ENCODE data around the gene NHSL2. TPM values are rescaled to one million over a fixed set of nuclear protein-coding genes. Genes with fewer than 3 reads are reported as not detected.

Gene NHSL2
- total and polyA plus RNA-seq, 10 donors, result 0.24 to 20.8 (median 10.1) TPM

DNA sequence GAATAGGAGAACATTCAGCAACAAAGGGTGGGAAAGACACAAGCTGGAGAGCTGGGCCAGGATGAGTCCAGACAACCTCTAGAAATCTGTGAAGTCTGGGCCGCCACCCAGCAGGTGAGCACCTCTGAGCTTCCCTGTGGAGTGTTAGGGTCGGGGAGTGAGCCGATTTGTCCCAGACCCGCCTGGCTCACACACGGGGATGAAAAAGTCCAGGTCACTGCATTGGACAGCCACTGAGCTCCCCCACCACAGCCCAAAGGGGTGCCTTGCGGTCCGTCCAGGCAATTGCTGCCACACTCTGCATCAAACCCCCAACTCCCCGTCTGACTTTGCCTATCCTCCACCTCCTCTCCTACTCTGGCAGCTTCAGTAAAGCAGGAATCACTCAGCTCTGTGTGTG, 38.7 kb downstream of the NHSL2 start:
- no peaks in the 10 kb centered on the region for H3K9me3 ChIP-seq
- no peaks in the 10 kb centered on the region for H3K27me3 ChIP-seq (replicated peaks in 1 of 7)
- WGBS, 5 donors, result 73 to 100% (median 83%) methylated on average over 1 to 8 of the region's 8 CpGs
- no peaks in the 10 kb centered on the region for H3K36me3 ChIP-seq
- no peaks in the 10 kb centered on the region for H3K4me1 ChIP-seq
- DNase-seq, result no peak
- no peak overlapping the region for H3K4me3 ChIP-seq
- H3K27ac ChIP-seq, result no peak overlapping the region
- TF ChIP-seq, protein P1, sequence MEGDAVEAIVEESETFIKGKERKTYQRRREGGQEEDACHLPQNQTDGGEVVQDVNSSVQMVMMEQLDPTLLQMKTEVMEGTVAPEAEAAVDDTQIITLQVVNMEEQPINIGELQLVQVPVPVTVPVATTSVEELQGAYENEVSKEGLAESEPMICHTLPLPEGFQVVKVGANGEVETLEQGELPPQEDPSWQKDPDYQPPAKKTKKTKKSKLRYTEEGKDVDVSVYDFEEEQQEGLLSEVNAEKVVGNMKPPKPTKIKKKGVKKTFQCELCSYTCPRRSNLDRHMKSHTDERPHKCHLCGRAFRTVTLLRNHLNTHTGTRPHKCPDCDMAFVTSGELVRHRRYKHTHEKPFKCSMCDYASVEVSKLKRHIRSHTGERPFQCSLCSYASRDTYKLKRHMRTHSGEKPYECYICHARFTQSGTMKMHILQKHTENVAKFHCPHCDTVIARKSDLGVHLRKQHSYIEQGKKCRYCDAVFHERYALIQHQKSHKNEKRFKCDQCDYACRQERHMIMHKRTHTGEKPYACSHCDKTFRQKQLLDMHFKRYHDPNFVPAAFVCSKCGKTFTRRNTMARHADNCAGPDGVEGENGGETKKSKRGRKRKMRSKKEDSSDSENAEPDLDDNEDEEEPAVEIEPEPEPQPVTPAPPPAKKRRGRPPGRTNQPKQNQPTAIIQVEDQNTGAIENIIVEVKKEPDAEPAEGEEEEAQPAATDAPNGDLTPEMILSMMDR (IDR thresholded peaks at IDR 0.05 in 8 of 11, conservative IDR thresholded peaks at IDR 0.05 in 3 of 11), result no peak
- TF ChIP-seq POLR2A (IDR thresholded peaks at IDR 0.05), result no peak
- TF ChIP-seq POLR2AphosphoS5 (IDR thresholded peaks at IDR 0.05), result no peak
- intact Hi-C loops (cut with DNase I; ENCODE audit: low total_unique reads), result no loop called here

GRCh38 chrX:71949844-71950445, 39.3 kb downstream of the NHSL2 start:
- H3K9me3 ChIP-seq, result no peaks in the 10 kb centered on the region
- no peak for DNase-seq
- WGBS, 5 donors, result 83 to 100% (median 89%) methylated on average over 6 to 10 of the region's 10 CpGs
- intact Hi-C loops (cut with DNase I; ENCODE audit: low total_unique reads), result no loop called here
- no peaks in the 10 kb centered on the region for H3K27me3 ChIP-seq (replicated peaks in 1 of 7)
- TF ChIP-seq POLR2A (IDR thresholded peaks at IDR 0.05) (no peak), POLR2AphosphoS5 (IDR thresholded peaks at IDR 0.05) (no peak)
- TF ChIP-seq, protein P1 (IDR thresholded peaks at IDR 0.05 in 8 of 11, conservative IDR thresholded peaks at IDR 0.05 in 3 of 11), result no peak
- H3K36me3 ChIP-seq, result no peaks in the 10 kb centered on the region
- H3K4me1 ChIP-seq, result no peaks in the 10 kb centered on the region
- no peak overlapping the region for H3K27ac ChIP-seq
- no peak overlapping the region for H3K4me3 ChIP-seq

GRCh38 chrX:71953391-71953790, 42.7 kb downstream of the NHSL2 start:
- intact Hi-C loops (cut with DNase I; ENCODE audit: low total_unique reads), result no loop called here
- DNase-seq, result no peak
- H3K4me1 ChIP-seq, result no peaks in the 10 kb centered on the region
- TF ChIP-seq POLR2AphosphoS5 (IDR thresholded peaks at IDR 0.05) (no peak), POLR2A (IDR thresholded peaks at IDR 0.05) (no peak)
- TF ChIP-seq, protein P1 (IDR thresholded peaks at IDR 0.05 in 8 of 11, conservative IDR thresholded peaks at IDR 0.05 in 3 of 11), result no peak
- H3K9me3 ChIP-seq, result no peaks in the 10 kb centered on the region
- no peak overlapping the region for H3K4me3 ChIP-seq
- H3K27me3 ChIP-seq (replicated peaks in 1 of 7), result no peaks in the 10 kb centered on the region
- no peaks in the 10 kb centered on the region for H3K36me3 ChIP-seq
- no peak overlapping the region for H3K27ac ChIP-seq

- Histone ChIP-seq H3K27me3 (replicated peaks in 1 of 7) (no peaks in the 10 kb centered on the region), H3K4me1 (no peaks in the 10 kb centered on the region), H3K9me3 (no peaks in the 10 kb centered on the region), H3K27ac (no peak overlapping the region), H3K4me3 (no peak overlapping the region), H3K36me3 (no peaks in the 10 kb centered on the region)
- intact Hi-C loops (cut with DNase I; ENCODE audit: low total_unique reads), result no loop called here
- TF ChIP-seq POLR2A (IDR thresholded peaks at IDR 0.05), result no peak
- no peak for TF ChIP-seq POLR2AphosphoS5 (IDR thresholded peaks at IDR 0.05)
- TF ChIP-seq, protein P1 (IDR thresholded peaks at IDR 0.05 in 8 of 11, conservative IDR thresholded peaks at IDR 0.05 in 3 of 11), result no peak
- no peak for DNase-seq
- WGBS, 5 donors, result 55 to 92% (median 74%) methylated on average over 1 to 2 of the region's 2 CpGs
These were observed 43.3 kb downstream of the NHSL2 start for GRCh38 chrX:71953946-71954345.

Data from spleen (tissue), 11 donors.